WERI-Rb-1 (cell line): ENCODE measurements around the gene CLDN14.

Experiments used
- DNase-seq: peaks from one replicate; pipeline ENCODE4 v3.0.0-alpha.2; 2020
- H3K27ac ChIP-seq: fragments of 250-450 bp; sonication (Bioruptor Pico); 2 replicates; pipeline ENCODE4 v1.5.1; 2020; ENCODE audit warnings: mild to moderate bottlenecking, moderate library complexity
- H3K27me3 ChIP-seq: fragments of 250-450 bp; sonication (Bioruptor Pico); 2 replicates; pipeline ENCODE4 v1.5.1; 2021; ENCODE audit warnings: mild to moderate bottlenecking, low read depth, moderate library complexity; ENCODE audit not compliant: insufficient read depth, severe bottlenecking
- H3K36me3 ChIP-seq: fragments of 250-450 bp; sonication (Bioruptor Pico); 2 replicates; pipeline ENCODE4 v1.5.1; 2020; ENCODE audit warnings: mild to moderate bottlenecking, moderate library complexity
- H3K4me3 ChIP-seq: 2 replicates; pipeline ENCODE4 v1.5.1; 2011; ENCODE audit warnings: low read depth, mild to moderate bottlenecking, control low read depth, low read length
- H3K9me3 ChIP-seq: fragments of 250-450 bp; sonication (Bioruptor Pico); 2 replicates; pipeline ENCODE4 v1.5.1; 2021; ENCODE audit warnings: mild to moderate bottlenecking, moderate library complexity; ENCODE audit not compliant: severe bottlenecking
- TF ChIP-seq, protein P1 (sequence below): IDR thresholded peaks from 2 replicates; pipeline ENCODE4 v1.5.1; 2011; ENCODE audit warnings: low read depth, mild to moderate bottlenecking, control low read depth, inconsistent platforms, low read length

Gene CLDN14

DNA sequence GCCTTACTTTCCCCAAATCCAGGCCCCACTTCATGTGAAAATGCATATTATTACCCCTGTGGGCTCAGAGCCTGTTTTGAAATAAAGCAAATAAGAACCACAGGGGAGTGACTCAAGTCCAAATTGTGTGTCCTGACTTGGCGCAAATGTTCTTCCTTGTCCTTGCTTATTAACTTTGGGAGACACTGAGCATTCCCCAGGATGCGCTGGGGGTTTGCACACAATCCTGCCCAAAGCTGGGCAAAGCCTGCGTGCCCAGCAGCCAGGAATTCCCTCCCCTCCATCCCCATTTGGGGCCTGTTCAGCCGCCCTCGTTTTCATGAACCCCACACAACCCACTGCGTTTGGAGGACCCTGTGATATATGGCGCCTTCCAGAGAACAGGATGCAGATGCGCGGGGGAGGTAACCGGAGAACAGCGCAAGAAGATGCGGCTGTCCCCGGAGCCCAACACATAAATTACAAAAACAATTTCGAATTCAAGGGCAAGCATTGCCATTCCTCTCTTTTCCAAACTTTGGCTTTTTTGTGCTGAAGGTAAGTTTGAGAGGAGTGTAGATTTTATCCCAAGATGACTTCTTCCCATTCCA, 42.4 kb upstream of the CLDN14 start:
- H3K27ac ChIP-seq, result no peak overlapping the region
- no peaks in the 10 kb centered on the region for H3K27me3 ChIP-seq
- TF ChIP-seq, protein P1, sequence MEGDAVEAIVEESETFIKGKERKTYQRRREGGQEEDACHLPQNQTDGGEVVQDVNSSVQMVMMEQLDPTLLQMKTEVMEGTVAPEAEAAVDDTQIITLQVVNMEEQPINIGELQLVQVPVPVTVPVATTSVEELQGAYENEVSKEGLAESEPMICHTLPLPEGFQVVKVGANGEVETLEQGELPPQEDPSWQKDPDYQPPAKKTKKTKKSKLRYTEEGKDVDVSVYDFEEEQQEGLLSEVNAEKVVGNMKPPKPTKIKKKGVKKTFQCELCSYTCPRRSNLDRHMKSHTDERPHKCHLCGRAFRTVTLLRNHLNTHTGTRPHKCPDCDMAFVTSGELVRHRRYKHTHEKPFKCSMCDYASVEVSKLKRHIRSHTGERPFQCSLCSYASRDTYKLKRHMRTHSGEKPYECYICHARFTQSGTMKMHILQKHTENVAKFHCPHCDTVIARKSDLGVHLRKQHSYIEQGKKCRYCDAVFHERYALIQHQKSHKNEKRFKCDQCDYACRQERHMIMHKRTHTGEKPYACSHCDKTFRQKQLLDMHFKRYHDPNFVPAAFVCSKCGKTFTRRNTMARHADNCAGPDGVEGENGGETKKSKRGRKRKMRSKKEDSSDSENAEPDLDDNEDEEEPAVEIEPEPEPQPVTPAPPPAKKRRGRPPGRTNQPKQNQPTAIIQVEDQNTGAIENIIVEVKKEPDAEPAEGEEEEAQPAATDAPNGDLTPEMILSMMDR, result no peak
- H3K9me3 ChIP-seq, result no peaks in the 10 kb centered on the region
- no peak overlapping the region for H3K4me3 ChIP-seq
- DNase-seq, result no peak
- H3K36me3 ChIP-seq, result no peaks in the 10 kb centered on the region

DNA sequence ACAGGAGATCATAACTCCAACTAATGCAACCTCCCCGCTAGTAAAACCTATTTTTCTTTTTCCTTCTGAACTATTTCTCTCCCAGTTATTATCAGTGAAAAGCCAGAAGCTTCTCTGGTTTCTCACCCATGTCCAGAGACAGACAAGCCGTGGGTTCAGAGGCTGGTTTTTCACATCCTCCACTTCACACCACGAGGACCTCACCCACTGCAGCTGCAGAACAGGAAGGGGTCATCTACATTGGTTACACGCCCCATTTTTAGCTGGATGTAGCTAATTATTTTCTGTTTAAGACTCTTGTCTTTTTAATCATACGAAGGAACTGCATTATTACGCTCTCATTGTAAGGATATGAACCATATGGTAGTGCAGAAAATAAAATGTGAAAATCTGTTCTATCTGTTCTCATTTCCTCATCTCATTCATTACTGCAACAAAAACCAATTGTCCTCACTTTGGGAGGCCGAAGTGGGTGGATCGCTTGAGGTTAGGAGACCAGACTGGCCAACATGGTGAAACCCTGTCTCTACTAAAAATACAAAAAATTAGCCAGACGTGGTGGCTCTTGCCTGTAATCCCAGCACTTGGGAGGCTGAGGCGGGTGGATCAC, 39.1 kb upstream of the CLDN14 start:
- no peaks in the 10 kb centered on the region for H3K36me3 ChIP-seq
- TF ChIP-seq, protein P1, result no peak
- H3K27ac ChIP-seq, result no peak overlapping the region
- H3K27me3 ChIP-seq, result no peaks in the 10 kb centered on the region
- no peak for DNase-seq
- H3K4me3 ChIP-seq, result no peak overlapping the region
- no peaks in the 10 kb centered on the region for H3K9me3 ChIP-seq

DNA sequence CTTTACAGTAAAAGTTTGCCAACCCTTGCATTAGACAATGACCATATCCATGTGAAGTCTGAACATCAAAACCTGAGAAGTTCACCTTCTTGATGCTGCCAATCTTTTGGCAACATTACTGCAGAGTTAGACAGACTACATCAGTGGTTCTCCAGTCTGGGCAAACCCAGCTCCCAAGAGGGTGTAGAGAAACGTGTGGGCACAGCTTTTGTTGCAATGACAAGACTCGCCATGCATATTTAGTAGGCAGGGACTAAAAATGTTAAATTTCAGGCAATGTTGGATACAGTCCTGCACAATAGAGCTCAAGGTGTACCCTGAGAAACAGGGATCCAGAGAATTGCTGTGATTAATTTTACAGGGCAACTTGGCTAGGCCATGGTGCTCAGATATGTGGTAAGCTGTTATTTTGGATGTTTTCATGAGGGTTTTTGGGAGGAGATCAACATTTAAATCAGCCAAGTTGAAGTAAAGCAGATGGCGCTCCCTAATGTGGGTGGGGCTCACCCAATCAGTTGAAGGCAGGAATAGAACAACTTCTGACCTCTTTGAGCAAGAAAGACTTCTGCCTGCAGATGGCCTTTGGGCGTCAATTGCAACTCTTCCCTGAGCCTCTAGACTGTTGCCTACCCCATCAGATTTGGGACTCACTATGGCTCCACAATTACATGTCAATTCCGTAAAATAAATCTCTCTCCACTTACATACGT, 37.6 kb upstream of the CLDN14 start:
- no peak for DNase-seq
- Histone ChIP-seq H3K27me3 (no peaks in the 10 kb centered on the region), H3K36me3 (no peaks in the 10 kb centered on the region), H3K9me3 (no peaks in the 10 kb centered on the region), H3K27ac (no peak overlapping the region), H3K4me3 (no peak overlapping the region)
- TF ChIP-seq, protein P1, result no peak

DNA sequence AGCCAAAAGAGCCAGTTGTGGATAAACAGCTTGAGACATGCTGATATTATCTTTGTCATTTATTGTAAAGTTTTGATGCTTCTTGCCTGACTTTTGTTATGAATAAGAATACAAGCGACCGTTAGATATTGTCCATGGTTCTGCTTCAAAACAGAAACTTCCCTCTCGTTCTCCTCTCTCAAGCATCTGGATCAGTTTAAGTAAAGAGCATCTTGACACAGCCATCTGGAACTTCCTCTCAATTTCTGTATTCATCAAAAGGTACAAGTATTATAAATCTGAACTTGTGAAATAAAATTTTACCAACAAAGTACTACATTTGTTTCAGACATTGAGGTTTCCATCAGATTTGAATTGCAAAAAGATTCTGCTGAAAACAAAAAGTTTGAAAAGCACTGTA, 36.4 kb upstream of the CLDN14 start:
- no peak for DNase-seq
- Histone ChIP-seq H3K9me3 (no peaks in the 10 kb centered on the region), H3K36me3 (no peaks in the 10 kb centered on the region), H3K27ac (no peak overlapping the region), H3K27me3 (no peaks in the 10 kb centered on the region), H3K4me3 (no peak overlapping the region)
- TF ChIP-seq, protein P1, result no peak

DNA sequence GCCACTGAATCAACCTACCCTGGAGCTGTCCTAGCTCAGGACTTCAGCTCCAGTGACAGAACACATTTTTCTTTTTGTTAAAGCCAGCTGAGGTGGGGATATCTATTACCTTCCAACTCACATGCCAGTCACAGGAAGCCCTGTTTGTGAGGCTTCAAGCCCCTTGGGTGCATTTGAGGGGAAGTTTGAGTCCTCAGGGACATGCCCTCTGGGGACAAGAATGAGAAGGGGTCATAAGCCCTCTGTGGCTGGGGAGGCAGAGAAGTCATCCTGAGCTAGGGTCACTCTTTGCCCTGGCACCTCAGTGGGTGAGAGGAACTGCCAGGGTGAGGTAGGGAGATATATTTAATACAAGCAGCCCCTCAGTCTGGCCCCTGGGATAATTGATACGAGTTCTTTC, 33.5 kb upstream of the CLDN14 start:
- Histone ChIP-seq H3K27me3 (no peaks in the 10 kb centered on the region), H3K27ac (no peak overlapping the region), H3K4me3 (no peak overlapping the region), H3K9me3 (no peaks in the 10 kb centered on the region), H3K36me3 (no peaks in the 10 kb centered on the region)
- TF ChIP-seq, protein P1, result no peak
- DNase-seq, result no peak

DNA sequence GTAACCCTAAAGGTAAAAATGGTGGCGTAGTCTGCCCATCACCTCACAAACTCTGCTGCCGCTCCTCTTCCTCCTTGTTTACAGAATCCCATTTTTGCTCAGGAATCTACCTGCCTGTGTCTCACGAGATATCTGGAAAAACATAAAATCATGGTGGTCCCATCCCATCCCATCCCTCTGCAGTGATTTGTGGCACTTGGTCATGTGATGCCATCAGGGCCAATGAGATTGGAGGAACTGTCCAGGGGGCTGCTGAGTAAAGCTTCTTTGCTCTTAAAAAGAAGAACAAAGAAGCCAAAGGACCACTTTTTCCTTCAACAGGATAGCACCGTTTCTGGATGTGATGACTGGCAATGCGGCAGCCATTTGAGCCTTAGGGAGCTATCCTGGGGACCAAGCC, 33.0 kb upstream of the CLDN14 start:
- H3K27me3 ChIP-seq, result no peaks in the 10 kb centered on the region
- H3K36me3 ChIP-seq, result no peaks in the 10 kb centered on the region
- H3K27ac ChIP-seq, result no peak overlapping the region
- H3K9me3 ChIP-seq, result no peaks in the 10 kb centered on the region
- H3K4me3 ChIP-seq, result no peak overlapping the region
- TF ChIP-seq, protein P1, result no peak
- DNase-seq, result no peak
